ENCODE data around the gene PROSER2. TPM values are rescaled to one million over a fixed set of nuclear protein-coding genes. Genes with fewer than 3 reads are reported as not detected.

The PROSER2 gene
- total RNA-seq, 1 donor = 3.9 TPM

GRCh38 chr10:11783558-11783865 is 39.6 kb upstream of the PROSER2 start:
- DNase-seq (ENCODE audit: low read depth) = no peak
- H3K4me3 ChIP-seq (ENCODE audit: low read depth, low read length) = no peak overlapping the region
- TF ChIP-seq, protein P1, sequence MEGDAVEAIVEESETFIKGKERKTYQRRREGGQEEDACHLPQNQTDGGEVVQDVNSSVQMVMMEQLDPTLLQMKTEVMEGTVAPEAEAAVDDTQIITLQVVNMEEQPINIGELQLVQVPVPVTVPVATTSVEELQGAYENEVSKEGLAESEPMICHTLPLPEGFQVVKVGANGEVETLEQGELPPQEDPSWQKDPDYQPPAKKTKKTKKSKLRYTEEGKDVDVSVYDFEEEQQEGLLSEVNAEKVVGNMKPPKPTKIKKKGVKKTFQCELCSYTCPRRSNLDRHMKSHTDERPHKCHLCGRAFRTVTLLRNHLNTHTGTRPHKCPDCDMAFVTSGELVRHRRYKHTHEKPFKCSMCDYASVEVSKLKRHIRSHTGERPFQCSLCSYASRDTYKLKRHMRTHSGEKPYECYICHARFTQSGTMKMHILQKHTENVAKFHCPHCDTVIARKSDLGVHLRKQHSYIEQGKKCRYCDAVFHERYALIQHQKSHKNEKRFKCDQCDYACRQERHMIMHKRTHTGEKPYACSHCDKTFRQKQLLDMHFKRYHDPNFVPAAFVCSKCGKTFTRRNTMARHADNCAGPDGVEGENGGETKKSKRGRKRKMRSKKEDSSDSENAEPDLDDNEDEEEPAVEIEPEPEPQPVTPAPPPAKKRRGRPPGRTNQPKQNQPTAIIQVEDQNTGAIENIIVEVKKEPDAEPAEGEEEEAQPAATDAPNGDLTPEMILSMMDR (IDR thresholded peaks at IDR 0.05; ENCODE audit: insufficient read depth, low read depth, low read length) = no peak

GRCh38 chr10:11787374-11787773 is 35.8 kb upstream of the PROSER2 start:
- no peak overlapping the region for H3K4me3 ChIP-seq (ENCODE audit: low read depth, low read length)
- no peak for DNase-seq (ENCODE audit: low read depth)
- TF ChIP-seq, protein P1 (IDR thresholded peaks at IDR 0.05; ENCODE audit: insufficient read depth, low read depth, low read length) = no peak

- DNase-seq (ENCODE audit: low read depth) = no peak
- no peak overlapping the region for H3K4me3 ChIP-seq (ENCODE audit: low read depth, low read length)
- TF ChIP-seq, protein P1 (IDR thresholded peaks at IDR 0.05; ENCODE audit: insufficient read depth, low read depth, low read length) = no peak
Observed at GRCh38 chr10:11787846-11788245, 35.3 kb upstream of the PROSER2 start.

GRCh38 chr10:11789306-11789705 is 33.9 kb upstream of the PROSER2 start:
- no peak for DNase-seq (ENCODE audit: low read depth)

GRCh38 chr10:11789956-11790355 is 33.2 kb upstream of the PROSER2 start:
- no peak overlapping the region for H3K4me3 ChIP-seq (ENCODE audit: low read depth, low read length)
- no peak for DNase-seq (ENCODE audit: low read depth)
- TF ChIP-seq, protein P1 (IDR thresholded peaks at IDR 0.05; ENCODE audit: insufficient read depth, low read depth, low read length) = no peak

More at GRCh38 chr10:11789306-11789705, 33.9 kb upstream of the PROSER2 start:
- no peak overlapping the region for H3K4me3 ChIP-seq (ENCODE audit: low read depth, low read length)
- TF ChIP-seq, protein P1 (IDR thresholded peaks at IDR 0.05; ENCODE audit: insufficient read depth, low read depth, low read length) = no peak

DNA sequence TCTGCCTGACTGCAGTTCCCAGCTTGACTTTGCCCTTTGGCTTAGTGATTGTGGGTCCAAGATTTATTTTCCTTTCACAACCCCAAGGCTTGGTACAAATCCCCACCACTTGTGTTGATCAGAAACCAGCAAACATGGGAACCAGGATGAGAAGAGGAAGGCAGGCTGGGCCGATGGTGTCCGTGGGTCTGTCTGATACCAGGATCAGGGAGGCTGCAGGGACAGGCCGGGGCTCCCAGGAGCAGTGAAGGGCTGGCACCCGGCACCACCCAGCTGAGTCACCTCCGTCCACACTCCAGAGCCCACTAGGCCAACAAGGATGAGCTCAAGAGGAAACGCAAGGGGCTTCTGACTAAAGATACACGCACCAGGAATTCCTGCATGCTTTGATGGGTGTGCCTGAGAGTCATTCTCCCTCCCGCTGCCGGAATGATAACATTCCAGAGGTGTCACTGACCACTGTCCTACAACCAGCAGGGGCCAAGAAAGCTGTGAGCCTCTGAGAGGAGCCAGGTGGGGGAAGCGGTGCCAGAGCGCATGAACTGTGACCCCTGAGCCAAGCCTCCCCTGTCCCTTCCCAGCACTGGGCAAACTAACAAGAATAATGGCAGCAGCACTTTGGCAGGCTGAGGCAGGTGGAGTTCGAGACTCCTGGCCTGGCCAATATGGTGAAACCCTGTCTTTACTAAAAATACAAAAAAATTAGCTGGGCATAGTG is 29.2 kb upstream of the PROSER2 start:
- peak; percentile 41 for DNase-seq (ENCODE audit: low read depth)
- H3K4me3 ChIP-seq (ENCODE audit: low read depth, low read length) = no peak overlapping the region
- TF ChIP-seq, protein P1 (IDR thresholded peaks at IDR 0.05; ENCODE audit: insufficient read depth, low read depth, low read length) = no peak

DNA sequence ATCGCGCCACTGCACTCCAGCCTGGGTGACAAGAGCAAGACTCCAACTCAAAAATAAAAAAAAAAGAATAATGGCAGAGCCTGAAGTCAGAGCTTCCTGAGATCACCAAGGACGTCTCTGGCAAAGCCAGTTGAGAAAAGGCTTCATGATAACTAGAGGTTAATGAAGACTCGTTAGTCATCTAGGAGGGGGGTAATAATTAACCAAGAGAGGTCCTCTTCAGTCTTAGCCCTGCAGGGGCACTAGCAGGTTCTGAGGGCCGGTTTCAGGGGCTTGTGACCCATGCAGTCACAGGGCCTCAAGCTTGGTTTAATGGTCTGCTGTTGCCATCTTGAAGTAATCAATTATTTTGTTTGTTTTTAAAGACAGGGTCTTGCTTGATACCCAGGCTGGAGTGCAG is 28.6 kb upstream of the PROSER2 start:
- DNase-seq (ENCODE audit: low read depth) = no peak
- TF ChIP-seq, protein P1 (IDR thresholded peaks at IDR 0.05; ENCODE audit: insufficient read depth, low read depth, low read length) = no peak
- no peak overlapping the region for H3K4me3 ChIP-seq (ENCODE audit: low read depth, low read length)
